GM18505 (cell line): ENCODE results near the gene PARP4.
"Not testable (repeated sequence)": the region's sequence is repeated elsewhere in the genome, so short reads cannot be mapped to it uniquely, and the experiment has no call there.

Experiments used
- ATAC-seq: cut with Tn5 transposase; IDR thresholded peaks from one replicate; pipeline ENCODE4 v1.9.1; 2021; ENCODE audit not compliant: unreplicated experiment
- POLR2A ChIP-seq: IDR thresholded peaks from 4 replicates; pipeline ENCODE4 v1.6.1; 2011; ENCODE audit warnings: borderline replicate concordance; ENCODE audit not compliant: insufficient read depth, insufficient read length; ENCODE audit errors: extremely low read depth

Gene PARP4

DNA sequence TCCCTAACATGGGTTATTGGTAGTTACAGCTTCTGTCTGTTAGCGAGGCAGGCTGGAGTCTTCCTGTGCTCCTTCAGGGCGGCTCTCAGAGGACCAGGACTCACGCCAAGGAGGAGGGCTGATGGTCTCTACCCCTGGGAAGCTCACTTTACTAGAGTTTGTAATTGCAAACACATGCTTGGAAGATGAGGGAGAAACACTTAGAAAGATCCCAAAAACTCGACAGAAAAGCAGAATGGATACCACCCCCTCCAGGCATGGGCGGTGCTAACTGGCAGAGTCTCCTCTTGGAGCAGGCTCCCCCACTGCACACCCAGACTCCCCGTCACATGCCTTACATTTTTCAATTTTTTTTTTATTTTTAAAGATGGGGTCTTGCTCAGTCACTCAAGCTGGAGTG lies 62.0 kb downstream of the PARP4 start:
- TF ChIP-seq POLR2A: no peak
- ATAC-seq: no peak

DNA sequence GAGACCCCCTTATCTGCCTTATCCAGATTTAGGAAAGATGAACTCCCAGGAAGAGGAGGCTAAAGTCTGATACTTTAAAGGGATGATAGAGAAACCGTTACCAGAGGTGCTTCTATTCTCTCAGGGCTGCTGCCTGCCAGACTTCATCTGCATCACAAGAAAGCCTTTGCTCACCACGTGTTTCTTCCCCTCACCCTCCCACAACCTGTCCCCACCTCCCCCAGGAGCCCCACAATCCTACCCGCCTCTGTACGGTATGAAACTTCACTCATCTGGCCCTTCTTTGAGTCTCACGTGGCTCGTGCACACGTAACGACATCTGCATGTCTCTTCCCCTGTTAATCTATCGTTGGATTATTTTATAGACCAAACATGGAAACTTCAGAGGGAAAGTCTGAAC lies 67.7 kb downstream of the PARP4 start:
- ATAC-seq: not testable (repeated sequence)

DNA sequence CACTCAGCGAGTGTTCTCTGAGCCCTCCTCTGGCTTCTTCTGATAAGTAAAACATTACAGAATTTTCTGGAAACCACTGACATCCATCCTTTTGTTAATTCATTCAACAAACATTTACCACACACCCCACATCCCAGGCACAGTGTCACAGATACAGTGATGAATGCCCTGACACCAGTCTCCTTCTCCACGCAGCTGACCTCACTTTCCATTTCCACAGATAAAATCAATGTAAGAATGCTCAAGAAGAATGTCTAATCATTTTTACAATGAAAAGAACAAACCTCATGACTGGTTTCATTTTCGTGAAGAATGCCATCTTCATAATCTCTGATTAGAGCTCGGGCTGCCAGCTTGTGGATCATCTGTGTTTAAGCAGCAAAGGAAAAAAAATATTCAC lies 69.2 kb downstream of the PARP4 start:
- ATAC-seq: no peak
- TF ChIP-seq POLR2A: no peak

DNA sequence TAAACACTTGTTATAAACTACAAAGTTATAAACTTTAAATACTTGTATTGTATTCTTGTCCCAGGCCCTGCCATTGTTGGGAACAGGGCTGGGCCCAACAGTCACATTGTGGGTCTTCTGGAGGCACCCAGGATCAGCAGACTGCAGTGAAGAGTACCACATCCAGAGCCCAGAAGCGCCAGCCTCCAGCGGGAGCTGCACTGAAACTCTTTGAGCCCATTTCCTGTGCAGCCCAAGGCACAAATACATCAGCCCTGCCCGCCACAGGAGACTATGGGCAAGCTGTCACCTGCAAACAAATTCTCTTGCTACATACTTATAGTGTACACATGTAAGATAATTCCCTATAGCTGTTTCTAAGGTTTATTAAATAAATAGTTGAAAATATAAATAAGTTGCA lies 86.5 kb downstream of the PARP4 start:
- not testable (repeated sequence) for ATAC-seq

DNA sequence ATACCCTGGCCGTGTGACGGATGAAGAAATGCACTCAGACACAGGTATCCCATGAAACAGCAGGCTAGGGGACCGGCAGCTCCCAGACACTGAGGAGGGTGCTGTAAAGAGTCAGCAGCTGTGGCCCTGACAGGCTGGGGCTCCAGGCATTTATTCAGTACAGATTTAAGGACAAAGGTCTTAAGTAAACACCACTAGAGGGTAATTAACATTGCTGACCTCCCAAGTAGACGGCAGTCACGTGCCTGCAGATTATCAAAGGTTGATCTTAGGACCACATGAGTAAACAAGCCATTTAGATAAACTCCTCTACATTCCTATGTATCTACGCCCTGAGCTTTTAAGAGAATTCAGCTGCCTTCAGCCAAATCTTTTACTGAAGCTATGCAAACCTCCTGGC lies 92.9 kb downstream of the PARP4 start:
- ATAC-seq: not testable (repeated sequence)

DNA sequence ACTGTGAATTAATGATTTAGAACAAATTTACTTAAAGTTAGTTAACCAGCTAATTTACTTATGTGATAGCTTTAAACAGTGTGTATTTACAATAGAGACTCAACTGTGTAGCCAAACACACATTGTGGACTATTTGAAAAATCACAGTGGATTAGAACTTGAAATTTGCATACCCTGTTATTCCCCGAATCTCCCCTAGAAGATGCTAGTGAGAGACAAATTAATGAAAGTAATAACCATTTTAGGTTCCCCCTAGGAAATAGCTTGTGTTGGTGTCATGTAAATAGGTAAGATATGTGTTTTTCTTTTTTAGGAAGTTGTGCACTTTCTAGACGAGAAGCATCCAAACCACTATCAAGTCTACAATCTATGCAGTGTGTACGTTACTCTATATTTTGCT lies 104.7 kb downstream of the PARP4 start:
- TF ChIP-seq POLR2A: no peak
- ATAC-seq: no peak

DNA sequence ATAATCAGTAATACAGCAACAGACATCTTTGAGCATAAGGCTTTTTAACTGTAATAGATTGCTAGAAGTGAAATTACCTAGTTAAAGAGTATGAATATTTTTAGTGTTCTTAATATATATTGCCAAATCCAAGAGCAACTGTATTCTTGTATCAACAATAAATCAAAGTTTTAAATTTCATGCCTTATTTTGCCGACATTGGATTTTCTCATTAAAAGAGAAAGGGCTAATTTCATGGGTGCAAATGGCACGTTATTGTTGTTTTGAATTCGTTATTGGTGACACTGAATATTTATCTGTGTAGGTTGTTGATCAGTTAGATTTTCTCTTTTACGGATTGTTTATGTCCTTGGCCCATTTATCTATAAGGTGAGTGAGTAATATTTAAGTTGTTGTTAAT lies 106.1 kb downstream of the PARP4 start:
- no peak for ATAC-seq
- TF ChIP-seq POLR2A: no peak

DNA sequence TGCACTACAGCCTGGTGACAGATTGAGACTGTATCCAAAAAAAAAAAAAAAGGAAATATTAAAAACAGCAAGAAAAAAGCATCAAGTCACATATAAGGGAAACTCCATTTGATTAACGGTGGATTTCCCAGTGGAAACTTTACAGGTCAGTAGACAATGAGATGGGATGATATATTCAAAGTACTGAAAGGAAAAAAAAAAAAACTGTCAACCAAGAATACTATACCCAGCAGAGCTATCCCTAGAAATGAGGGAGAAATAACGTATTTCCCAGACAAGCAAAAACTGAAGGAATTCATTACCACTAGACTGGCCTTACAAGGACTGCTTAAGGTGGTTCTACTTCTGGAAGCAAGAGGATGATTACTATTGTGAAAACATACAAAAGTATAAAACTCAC lies 115.8 kb downstream of the PARP4 start:
- TF ChIP-seq POLR2A: no peak
- no peak for ATAC-seq

DNA sequence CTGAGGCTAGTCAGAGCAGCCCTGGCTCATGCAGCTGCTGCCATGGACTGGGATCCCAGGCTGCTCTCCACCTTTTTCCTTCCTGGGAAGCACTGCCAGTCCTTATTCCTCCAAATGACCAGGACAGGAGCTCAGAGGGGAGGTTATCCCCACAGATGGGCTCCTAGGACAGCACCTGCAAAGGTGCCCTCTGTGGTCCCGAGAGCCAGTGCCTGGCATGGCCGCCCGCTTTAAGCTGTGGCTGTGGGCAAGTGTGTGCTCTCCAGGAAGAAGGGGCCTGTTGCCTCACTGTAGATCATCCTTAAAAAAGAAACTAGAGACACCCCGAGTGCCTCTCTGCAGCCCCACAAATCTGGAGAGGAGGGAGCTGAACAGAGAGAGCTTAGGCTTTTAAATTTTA lies 119.6 kb downstream of the PARP4 start:
- no peak for TF ChIP-seq POLR2A
- no peak for ATAC-seq

DNA sequence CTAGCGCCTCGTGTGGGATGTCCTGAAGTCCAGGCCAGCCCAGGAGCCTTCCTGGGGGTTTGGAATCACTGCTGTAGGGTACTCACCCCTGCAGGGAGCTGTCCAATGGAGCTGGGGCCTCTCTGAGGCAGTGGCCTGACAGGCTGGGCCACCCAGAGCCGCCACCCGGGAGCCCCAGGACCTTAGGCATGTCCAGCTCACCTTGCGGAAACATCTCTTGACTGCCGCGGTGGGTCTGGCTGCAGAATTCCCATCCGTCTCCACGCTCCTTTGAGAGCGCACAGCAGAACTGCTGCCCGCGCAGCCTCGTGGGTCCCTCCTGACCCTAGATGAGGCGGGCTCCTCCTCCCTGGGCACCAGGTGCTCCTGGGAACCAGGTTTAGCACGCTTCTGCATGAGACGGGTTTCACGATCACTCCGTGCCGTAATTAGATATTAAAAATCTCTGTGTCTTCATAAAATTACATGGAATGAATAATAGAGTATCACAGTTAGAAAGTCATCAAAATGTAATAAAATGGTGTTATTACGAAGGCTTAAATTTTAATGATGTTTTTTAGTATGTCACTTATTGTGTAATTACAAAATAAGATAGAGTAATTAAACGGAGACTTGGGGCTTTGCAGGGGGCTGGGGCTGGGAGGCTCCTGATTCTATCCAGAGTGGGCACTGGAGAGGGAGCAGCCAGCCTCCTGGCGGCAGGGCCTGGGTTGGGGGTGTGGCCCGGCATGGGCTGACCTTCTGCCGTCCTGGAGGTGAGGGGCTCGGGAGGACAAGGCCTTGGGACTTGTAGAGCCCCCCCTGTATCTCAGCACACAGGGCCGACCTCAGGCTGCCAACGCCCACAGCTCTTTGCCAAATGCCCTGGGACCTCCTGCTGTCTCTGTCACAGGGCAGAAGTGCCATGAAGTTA lies 120.6 kb downstream of the PARP4 start:
- ATAC-seq: not testable (repeated sequence)

DNA sequence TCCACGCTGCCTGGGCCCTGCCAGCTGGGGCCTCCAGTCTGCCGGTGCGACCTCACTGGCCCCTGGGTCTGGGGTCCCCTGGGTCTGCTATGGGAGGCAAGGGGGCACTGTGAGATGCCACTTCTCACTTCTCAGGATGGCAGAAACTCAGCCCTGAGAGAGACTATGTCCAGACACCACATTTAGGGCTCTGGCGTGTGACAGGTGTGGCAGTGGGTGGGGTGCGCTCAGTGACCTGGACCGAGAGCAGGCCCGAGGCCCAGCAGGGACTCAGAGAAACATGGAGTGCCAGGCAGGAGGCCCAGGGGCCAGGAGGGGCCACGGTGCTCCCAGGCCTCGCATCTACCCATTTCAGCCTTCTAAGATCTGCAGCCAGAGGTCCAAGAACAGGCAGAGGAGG lies 121.8 kb downstream of the PARP4 start:
- ATAC-seq: not testable (repeated sequence)

DNA sequence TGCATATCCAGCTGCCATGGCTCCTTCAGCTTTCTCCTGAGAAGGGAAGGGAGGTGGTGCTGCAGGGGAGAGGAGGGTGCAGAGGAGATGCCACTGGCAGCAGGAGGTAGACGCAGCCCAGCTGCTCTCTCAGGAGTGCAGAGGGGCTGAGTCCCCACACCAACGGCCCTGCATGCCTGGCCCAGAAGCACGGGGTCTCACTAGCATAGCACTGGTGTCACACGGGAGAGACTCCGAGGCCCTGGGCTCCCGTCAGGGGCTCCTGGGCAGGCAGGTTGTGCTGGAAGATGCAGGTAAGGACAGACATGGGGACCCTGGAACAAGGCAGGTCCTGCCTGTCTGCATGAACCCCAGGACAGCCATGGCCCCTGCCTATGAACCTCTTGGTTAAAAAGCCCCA lies 123.1 kb downstream of the PARP4 start:
- ATAC-seq: no peak
- no peak for TF ChIP-seq POLR2A

DNA sequence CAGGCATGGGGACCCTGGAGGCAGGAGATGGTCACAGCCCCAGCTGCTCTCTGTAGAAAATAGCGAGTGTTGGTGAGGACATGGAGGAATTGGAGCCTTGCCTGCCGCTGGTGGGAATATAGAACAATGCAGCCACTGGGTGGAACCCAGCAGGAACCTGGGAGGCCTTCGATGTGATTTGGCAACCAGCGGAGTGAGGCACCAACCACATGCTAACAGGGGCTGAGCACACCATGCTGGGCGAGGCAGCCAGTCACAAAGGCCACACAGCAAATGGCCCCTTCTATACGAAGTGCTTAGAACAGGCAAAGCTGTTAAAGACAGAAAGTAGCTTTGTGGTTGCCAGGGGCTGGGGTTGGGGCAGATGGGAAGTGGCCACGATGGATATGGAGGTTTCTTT lies 123.8 kb downstream of the PARP4 start:
- ATAC-seq: not testable (repeated sequence)

DNA sequence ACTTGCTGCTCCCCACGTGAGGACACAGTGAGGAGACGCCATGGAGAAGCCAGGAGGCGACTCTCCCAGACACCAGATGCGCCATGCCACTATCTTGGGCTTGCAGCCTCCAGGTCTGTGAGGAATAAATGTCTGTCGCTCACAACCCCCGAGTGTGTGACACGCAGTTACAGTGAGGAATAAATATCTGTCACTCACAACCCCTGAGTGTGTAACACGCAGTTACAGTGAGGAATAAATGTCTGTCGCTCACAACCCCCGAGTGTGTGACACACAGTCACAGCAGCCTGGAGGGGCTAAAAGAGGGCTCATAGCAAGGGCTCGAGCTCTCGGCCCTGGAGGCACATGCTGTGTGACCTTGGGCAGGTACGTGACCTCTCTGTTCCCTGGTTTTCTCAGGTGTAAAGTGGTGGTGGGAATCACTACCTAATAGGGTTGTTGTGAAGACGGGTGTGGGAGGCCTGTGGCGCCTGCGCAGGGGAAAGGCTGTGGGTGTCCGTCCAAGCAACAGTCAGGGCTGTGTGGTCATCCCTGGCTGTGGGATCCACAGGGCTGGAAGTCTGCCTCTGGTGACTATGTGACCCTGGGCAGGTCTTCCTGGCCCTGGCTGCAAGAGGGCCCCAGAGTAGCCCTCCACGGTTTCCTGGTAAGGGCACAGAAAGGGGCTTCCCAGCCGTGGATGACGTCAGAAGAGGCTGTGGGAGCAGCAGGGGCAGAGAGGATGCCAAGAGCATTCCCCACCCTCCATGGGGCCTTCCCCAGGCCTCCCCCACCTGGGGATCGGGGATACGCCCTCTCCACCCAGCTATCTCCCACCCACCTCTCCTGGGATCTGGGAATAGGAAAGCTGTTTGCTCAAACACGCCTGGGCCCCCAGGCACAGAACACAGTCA lies 125.5 kb downstream of the PARP4 start:
- no peak for ATAC-seq

More for the DNA sequence above, 125.5 kb downstream of the PARP4 start:
- no peak for TF ChIP-seq POLR2A
